NCI-H82 treated with DMSO at 0.1 percent for 48 hours (cell line): ENCODE measurements around the gene NCKAP5.
"Not testable (repeated sequence)": the region's sequence is repeated elsewhere in the genome, so short reads cannot be mapped to it uniquely, and the experiment has no call there.

Source experiments
- DNase-seq: peaks from one replicate; lab custom pipeline; 2025; ENCODE audit not compliant: unreplicated experiment; lab: John Stamatoyannopoulos, UW

Gene NCKAP5

GRCh38 chr2:132699802-132700201 is 868.5 kb downstream of the NCKAP5 start:
- DNase-seq = not testable (repeated sequence)

DNA sequence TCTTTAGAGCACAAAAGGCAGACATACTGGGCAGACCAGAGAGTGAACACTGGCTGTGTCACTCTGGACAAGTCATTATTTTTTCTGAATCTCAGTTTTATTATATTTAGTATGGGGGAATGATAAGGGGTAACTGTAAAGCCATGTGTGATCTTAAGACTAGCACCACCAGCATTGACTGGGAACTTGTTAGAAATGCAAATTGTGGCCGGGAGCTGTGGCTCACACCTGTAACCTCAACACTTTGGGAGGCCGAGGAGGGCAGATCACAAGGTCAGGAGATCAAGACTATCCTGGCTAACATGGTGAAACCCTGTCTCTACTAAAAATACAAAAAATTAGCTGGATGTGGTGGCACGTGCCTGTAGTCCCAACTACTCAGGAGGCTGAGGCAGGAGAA is 869.9 kb downstream of the NCKAP5 start:
- DNase-seq = not testable (repeated sequence)

- no peak for DNase-seq
These were observed 870.6 kb downstream of the NCKAP5 start for GRCh38 chr2:132697556-132698205.

DNA sequence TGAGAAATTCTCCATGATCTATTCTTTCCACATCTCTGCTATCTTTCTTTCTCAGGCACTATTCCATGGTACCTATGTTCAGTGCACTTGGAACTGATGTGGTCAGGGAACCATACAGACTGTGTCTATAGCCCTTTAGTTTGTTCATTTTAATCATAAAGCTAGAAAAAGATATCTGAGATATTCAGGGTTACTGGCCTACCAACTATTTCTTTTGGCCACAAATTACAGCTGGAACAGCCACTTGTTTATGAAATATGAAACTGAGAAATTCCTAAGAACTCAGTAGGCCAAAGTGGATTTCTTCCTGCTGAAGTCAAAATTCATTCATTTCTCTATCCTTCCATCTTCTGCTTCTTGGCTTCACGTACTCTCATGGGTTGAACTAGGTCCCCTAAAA is 875.4 kb downstream of the NCKAP5 start:
- DNase-seq = no peak

GRCh38 chr2:132691556-132691955 is 876.7 kb downstream of the NCKAP5 start:
- DNase-seq = no peak

DNA sequence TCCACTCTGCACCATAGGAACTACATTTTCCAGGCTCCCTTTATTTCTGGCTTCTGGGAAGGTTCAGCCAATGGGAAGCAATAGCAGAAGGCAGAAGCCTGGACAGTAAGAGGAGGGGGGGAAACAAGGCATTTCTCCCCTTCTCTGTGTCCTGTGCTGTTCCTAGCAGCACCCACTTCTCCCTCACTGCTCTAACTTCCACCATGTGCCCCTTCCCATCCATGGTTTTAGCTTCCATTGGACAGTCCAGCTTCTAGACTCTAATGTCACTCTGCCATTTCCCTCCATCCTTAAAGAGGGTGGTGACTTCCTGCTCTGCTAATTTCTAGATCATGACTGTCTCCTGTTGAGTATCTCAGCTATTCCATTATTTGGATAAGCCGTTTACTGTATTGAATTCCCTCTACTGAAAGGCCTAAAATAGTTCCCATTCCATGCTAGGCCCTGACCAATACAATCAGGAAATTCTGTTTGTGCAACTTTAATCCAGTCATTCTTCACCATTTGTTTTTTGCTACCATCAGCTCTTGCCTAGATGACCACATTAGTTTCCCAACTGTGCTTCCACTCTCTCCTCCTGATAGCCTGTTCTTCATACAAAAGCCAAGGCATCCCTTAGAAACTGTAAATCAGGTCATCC is 877.5 kb downstream of the NCKAP5 start:
- no peak for DNase-seq

GRCh38 chr2:132681766-132682165 is 886.5 kb downstream of the NCKAP5 start:
- no peak for DNase-seq

DNA sequence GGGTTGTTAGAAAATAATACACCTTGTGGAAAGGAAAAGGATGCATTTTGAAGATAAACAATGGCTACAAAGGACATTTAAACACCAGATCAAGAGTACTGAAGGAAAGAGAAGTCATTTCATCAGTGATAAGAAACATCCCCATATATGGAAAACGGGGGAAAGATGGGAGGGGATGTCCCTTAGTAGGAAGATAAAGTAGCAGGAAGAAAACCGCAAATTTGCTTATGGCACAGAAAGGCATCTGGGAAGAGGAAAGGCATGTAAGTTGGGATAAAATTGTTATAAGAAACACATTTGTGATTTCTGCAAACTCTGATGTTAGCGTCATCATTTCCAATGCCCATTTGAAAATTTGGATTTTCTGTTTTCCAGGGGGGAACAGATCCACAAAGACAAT is 887.7 kb downstream of the NCKAP5 start:
- no peak for DNase-seq

DNA sequence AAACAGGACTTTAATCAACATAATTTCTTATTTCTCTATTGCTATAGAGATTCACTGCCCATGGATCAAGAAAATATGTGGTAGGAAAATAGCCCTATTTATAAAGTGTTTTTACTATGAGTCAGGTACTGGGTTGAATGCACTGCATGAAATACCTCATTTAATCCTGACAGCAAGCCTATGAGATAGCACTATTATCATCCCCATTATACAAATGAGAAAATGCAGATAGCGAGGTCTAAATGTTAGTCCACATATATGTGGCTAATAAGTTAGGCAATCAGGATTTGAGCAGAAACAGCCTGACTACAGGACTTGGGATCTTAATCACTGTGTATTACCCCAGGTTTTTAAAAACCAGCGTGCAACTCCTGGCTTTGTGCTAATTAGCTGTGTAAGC is 889.8 kb downstream of the NCKAP5 start:
- no peak for DNase-seq

DNA sequence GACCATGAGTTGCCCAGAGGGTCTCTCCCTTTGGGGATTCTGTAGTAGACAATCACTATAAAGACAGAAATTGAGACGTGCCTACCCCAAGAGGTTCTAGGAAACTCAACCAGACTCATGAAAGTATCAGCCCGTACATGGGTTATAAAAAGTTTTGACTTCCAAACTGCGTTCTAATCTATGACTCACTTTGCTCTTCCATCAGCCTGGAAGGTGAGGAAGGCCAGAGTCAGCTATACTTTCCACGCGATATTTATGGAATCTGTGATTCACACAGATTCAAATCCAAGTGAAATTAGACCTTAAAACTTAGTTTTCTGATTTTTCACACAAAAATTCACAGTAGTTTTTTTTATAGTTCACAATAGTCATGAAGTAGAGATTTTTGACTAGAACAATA is 890.6 kb downstream of the NCKAP5 start:
- no peak for DNase-seq

DNA sequence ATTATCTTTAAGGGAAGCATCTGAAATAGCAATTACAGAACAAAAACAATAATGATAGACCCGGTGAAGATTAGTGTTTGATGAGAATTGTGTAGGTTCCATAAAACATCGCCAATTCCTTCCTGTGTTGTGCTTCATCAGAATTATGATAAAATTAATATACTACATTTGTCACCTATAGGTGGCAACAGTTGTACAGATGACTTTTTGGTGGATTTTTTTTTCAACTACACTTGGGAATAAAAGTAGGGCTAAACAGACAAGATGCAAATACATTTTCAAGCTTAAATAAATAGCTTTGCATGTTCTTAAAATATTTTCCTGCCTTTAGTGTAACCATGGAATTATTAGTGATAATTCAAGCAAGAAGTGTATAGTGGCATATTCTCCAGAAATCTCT is 891.3 kb downstream of the NCKAP5 start:
- no peak for DNase-seq

DNA sequence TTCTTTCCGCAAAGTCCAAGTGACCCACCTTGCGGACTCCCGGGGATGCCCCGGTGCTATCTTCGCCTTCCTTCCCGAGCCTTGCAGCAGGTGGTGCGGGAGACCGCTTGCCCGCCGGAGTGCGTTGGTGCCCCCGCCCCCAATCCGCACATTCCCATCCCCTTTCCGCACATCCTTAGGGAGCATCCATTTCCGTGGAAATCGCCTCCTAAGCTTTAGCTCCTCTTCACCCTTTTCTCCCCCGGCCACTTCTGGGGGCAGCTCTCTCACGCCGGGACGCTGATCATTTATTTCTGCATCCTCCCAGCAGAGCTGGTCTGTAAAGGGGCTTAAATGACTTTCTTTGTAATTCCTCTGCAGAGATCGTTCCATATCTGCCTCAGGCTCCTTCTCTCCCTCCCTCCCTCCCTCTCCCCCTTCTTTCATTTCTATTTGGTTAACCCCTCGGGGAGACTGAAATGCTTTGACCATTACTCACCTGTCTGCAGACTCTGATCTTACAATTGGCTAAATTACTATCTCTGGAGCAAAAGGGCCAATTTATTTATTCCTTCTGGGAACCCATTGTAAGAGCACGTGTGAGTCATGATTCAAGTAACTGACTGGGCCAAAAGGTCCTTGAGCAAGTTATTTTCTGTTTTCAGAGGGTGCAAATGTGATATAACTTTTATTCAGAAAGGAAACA is 897.0 kb downstream of the NCKAP5 start:
- no peak for DNase-seq

DNA sequence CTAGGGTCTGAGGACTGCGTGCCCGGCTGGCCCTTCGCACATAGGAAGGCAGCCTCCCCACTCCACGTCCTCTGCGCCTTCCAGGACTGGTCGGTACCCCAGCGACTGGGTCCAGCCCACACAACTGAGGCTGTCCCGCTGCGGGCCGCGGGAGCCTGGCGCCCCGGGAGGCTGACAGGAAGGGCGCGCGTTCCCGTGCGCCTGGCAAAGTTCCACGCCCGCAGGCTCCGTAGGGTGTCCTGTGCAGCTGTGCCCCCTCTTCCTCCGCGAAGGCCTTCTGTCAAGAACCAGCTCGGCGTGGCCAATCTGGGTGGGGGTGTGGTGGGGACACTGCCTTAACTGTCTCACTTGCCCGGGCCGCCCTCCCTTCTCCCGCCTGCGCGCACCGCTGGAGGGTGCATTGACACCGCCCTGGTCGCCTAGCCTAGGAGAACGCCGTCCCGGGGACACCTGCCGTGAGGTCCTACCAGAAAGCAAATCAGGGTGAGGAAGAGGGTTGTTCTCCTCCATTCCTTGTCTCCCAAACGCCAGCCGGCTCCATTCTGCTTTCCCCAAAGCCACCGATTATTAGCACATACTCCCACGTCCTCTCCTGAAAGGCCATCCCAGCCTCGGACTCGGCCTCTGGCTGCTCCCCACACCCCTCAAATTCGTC is 897.6 kb downstream of the NCKAP5 start:
- DNase-seq = no peak

- DNase-seq = no peak
These were observed 898.3 kb downstream of the NCKAP5 start, which contains the start of gene LYPD1 for GRCh38 chr2:132669908-132670495. Gene LYPD1, minus strand, starts transcription at chr2:132670205. Its CDS starts 273 bp downstream, at chr2:132669932.

GRCh38 chr2:132668987-132669907 is 899.0 kb downstream of the NCKAP5 start:
- no peak for DNase-seq

DNA sequence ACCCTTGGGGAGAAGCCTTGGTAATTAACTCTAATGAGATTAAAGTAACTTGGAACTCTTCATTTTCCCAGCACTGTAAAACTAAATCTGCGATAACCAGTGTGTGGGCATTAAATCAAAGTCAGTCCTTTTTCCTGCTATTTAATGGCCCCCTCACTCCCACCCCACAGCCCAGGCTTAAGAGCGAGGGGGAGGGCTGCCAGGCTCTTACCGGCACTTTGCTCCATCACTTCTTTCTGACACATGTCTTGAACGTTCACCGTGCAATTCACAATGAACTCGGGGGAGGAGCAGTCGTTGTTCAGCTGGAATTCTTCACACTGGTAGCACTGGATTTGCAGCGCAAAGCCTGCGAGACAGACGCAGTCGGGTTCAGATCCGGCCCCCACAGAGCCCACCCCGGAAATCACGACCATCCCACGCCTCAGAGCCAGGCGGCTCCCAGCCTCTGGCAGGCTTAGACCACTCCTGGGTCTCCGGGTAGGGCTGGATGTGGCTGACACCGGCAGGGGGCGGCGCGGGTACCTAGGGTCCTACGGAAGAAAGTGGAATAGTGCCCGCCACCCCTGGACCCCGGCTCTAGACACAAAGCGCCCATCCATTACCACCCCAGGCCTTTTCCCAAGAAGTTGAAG is 900.0 kb downstream of the NCKAP5 start:
- DNase-seq = peak; percentile 24

DNA sequence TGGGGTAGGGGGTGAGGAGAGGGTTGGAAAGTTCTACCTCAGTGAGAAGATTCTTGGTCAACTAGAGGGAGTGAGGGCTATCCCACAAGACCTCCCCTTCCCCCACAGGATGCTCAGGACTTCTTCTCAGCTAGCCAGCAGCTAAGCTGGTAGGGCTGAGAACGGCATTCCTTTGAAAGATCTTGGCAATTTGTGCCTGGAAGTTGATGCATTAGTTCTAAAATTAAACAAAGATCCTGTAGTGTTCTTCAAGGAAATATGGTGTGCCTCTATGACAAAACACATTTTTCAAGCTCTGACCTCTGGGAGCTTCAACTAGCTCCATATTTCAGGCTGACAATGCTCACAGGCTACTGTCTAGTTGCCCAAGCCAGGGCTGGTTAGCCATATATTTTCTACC is 900.6 kb downstream of the NCKAP5 start:
- no peak for DNase-seq

DNA sequence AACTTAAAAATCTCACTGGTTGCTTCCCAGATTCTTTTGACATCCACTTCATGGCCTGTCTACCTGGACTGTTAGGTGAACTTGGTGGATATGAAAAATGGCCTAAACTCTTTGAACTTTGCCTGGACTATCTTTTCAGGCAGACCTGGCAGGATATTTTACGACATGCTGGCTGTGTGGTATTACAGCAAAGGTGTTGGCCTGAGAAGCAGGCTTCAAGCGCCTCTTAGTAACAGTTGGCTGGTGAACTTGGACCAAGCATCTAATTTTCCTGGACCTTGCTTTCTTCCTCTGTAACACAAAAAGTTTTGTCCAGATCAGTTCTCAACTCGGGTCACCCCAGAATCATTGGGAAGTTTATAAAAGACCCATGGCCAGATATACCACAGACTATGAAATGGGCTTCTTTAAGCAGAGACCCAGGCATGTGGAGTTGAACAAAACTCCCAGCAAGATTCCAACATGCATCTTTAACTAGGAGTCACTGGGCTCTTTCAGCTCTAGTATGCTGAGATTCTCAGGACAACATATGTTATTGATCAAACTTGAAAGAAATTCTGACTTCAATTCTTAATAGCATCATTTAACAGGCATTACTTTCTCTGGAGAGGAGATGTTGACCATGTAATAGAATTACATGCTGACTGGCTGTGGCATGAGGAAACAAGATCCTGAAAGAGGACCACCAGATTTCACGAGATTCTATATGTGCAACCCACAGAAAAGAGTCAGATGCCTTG is 902.7 kb downstream of the NCKAP5 start:
- DNase-seq = no peak

GRCh38 chr2:132664096-132664495 is 904.2 kb downstream of the NCKAP5 start:
- DNase-seq = no peak
